VCaP (cell line): ENCODE measurements around the gene TMEM178B.

ENCODE experiments used
- H3K27ac ChIP-seq: fragments of 450-650 bp; 2 replicates; pipeline ENCODE4 v1.5.1; 2017
- CTCF ChIP-seq: fragments of 450-650 bp; conservative IDR thresholded peaks from 2 replicates; pipeline ENCODE4 v1.5.1; 2017; ENCODE audit warnings: mild to moderate bottlenecking, moderate library complexity

Gene TMEM178B

DNA sequence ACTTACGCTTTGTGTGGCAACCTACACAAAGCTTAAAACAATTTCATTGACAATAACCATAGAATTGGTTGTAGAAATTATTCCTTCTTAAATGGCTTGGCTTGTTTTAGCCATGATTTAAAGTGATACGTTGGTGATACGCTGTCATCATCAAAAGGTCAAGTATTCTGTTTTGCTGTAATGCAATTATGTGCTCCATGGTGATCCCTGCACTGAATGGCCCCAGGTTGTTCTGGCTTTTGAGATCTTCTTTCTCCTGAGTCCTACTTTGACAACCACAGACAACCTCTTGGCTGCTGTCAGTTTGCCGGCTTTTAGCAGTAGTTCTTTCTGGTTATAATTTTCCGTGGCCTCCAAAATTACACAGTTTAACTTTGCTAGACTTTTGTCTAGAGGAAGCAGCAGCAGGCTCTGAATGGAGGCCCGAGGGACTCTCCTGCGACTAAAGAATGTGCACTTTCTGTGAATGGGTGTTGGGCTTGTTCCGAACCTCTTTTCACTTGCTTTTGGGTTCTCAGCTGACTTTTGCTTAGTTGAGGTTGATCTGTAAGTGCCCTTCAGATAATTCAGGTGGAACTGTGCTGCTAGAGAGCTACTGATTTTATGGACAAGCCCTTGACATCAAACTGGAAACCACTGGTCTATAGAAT is 104.7 kb downstream of the TMEM178B start:
- H3K27ac ChIP-seq = no peak overlapping the region
- TF ChIP-seq CTCF = no peak

GRCh38 chr7:141181812-141182211 is 107.9 kb downstream of the TMEM178B start:
- no peak overlapping the region for H3K27ac ChIP-seq
- TF ChIP-seq CTCF = no peak

DNA sequence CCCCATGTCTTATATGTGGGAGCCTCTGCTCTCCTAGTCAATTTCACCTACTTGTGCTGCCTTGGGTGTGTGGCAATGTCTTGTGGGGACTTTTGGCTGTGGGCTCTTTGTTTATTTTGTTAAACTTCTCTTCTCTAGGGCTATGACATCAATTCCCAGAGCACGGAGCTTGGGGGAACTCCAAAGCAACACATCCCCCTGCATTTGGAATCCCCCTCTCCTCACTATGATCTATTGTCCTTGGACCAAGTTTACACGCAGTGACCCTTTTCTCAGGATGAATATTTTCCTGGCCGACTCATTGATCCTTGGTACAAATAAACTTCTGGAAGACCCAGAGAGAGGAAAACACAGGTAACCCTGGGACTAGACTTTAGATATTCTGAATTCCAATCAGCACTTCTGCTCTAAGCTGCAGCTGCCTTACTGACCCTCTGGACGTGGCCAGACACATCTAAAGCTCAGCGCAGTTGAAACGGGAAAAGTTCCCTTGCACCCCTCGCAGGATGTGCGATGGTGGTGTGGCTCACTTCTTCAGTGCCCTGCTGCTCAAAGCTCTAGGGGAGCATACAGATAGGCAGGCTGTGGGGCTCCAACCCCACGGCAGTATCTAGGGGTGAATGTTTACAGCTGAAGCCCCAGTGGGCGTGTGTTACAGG is 110.8 kb downstream of the TMEM178B start:
- TF ChIP-seq CTCF = no peak
- no peak overlapping the region for H3K27ac ChIP-seq

- H3K27ac ChIP-seq = no peak overlapping the region
- no peak for TF ChIP-seq CTCF
Observed at GRCh38 chr7:141185369-141185967, 111.6 kb downstream of the TMEM178B start.

GRCh38 chr7:141189231-141189630 is 115.4 kb downstream of the TMEM178B start:
- TF ChIP-seq CTCF = no peak
- H3K27ac ChIP-seq = no peak overlapping the region

DNA sequence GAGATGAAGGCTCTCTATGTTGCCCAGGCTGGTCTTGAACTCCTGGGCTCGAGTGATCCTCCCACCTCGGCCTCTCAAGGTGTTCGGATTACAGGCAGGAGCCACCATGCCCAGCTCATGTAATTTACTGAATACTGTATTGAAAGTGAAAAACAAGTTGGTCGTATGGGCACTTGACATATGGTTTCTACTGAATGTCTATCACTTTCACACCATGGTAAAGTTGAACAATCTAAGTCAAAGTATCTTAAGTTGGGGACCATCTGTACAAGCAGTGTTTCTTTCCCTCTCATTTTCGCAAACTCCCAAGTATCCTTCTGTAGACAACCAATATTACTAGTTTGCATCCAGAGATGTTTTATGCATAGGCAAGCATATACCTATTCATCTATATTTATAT is 116.6 kb downstream of the TMEM178B start:
- no peak overlapping the region for H3K27ac ChIP-seq
- TF ChIP-seq CTCF = no peak

GRCh38 chr7:141191277-141191676 is 117.4 kb downstream of the TMEM178B start:
- no peak overlapping the region for H3K27ac ChIP-seq
- TF ChIP-seq CTCF = no peak
